Measurements from ENCODE around the gene ERBIN.

DNA sequence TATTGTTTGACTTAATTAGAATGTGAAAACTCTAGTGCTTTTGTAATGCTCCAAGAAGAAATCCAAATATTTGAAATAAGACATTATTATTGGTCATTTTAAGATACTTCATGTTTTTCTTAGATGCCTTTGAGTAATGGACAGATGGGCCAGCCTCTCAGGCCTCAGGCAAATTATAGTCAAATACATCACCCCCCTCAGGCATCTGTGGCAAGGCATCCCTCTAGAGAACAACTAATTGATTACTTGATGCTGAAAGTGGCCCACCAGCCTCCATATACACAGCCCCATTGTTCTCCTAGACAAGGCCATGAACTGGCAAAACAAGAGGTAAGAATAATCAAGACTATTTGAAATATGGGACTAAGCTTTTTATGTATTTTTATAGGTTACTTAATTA is 148.5 kb downstream of the ERBIN start:
- TF ChIP-seq, protein P1, sequence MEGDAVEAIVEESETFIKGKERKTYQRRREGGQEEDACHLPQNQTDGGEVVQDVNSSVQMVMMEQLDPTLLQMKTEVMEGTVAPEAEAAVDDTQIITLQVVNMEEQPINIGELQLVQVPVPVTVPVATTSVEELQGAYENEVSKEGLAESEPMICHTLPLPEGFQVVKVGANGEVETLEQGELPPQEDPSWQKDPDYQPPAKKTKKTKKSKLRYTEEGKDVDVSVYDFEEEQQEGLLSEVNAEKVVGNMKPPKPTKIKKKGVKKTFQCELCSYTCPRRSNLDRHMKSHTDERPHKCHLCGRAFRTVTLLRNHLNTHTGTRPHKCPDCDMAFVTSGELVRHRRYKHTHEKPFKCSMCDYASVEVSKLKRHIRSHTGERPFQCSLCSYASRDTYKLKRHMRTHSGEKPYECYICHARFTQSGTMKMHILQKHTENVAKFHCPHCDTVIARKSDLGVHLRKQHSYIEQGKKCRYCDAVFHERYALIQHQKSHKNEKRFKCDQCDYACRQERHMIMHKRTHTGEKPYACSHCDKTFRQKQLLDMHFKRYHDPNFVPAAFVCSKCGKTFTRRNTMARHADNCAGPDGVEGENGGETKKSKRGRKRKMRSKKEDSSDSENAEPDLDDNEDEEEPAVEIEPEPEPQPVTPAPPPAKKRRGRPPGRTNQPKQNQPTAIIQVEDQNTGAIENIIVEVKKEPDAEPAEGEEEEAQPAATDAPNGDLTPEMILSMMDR (IDR thresholded peaks at IDR 0.05; ENCODE audit: borderline replicate concordance, extremely low read depth, low read length, poor library complexity, severe bottlenecking): no peak
- no peak for TF ChIP-seq EZH2 (IDR thresholded peaks at IDR 0.05; ENCODE audit: borderline replicate concordance, low read depth, low read length, severe bottlenecking)

Data from DND-41 (cell line).